Kidney (tissue), 14 donors: Measurements from ENCODE around the gene PPL. TPM values are rescaled to one million over a fixed set of nuclear protein-coding genes. Genes with fewer than 3 reads are reported as not detected.
"Not testable (repeated sequence)": the region's sequence is repeated elsewhere in the genome, so short reads cannot be mapped to it uniquely, and the experiment has no call there.

ENCODE experiments used
- DNase-seq, 5 donors: peaks; one replicate each; pipeline ENCODE4 v3.0.0-alpha.2; 2013 to 2020
- FAIRE-seq: peaks from 2 replicates; lab custom pipeline; 2012; peaks lifted over from hg19 to GRCh38; lab: Jason Lieb, UNC
- H3K27ac ChIP-seq, 2 donors: one replicate each; pipeline ENCODE4 v1.7.0; 2013; ENCODE audit warnings: low read depth in 2 of 2, low read length in 2 of 2, inconsistent platforms in 1 of 2
- H3K27me3 ChIP-seq: one replicate; pipeline ENCODE4 v1.7.1; 2013; ENCODE audit warnings: low read length, inconsistent platforms; ENCODE audit not compliant: control insufficient read depth, insufficient read depth
- H3K36me3 ChIP-seq, 3 donors: one replicate each; pipeline versions ENCODE4 v1.7.0 to v1.7.1; 2013; ENCODE audit warnings: low read length in 3 of 3, control low read depth in 1 of 3, inconsistent platforms in 1 of 3; ENCODE audit not compliant: insufficient read depth in 3 of 3, control insufficient read depth in 2 of 3
- H3K4me1 ChIP-seq, 3 donors: one replicate each; pipeline versions ENCODE4 v1.7.0 to v1.7.1; 2013; ENCODE audit warnings: low read length in 3 of 3, inconsistent platforms in 1 of 3, low read depth in 1 of 3; ENCODE audit not compliant: control insufficient read depth in 2 of 3, insufficient read depth in 2 of 3
- H3K4me3 ChIP-seq, 3 donors: one replicate each; pipeline versions ENCODE4 v1.7.0 to v1.8.1; 2013; ENCODE audit warnings: low read length in 3 of 3, control low read depth in 1 of 3, inconsistent platforms in 1 of 3
- H3K9ac ChIP-seq, 3 donors: one replicate each; pipeline versions ENCODE4 v1.7.0 to v1.7.1; 2013; ENCODE audit warnings: low read length in 3 of 3, control low read depth in 1 of 3, inconsistent platforms in 1 of 3
- H3K9me3 ChIP-seq, 3 donors: one replicate each; pipeline versions ENCODE4 v1.7.0 to v1.7.1; 2013; ENCODE audit warnings: low read length in 3 of 3, control low read depth in 1 of 3, inconsistent platforms in 1 of 3; ENCODE audit not compliant: control insufficient read depth in 2 of 3, insufficient read depth in 1 of 3
- CTCF ChIP-seq: IDR thresholded peaks from 3 replicates; pipeline ENCODE4 v1.5.1; 2012; ENCODE audit warnings: mild to moderate bottlenecking, moderate library complexity, borderline replicate concordance; ENCODE audit not compliant: insufficient read depth; ENCODE audit errors: extremely low read depth
- intact Hi-C: fragments of 100-400 bp; cut with DNase I; formaldehyde crosslinking; loops from one replicate; pipeline ENCODE4 v1.11.1; 2022
- polyA plus RNA-seq: library from polyadenylated mRNA; stranded (reverse); fragments of 350-450 nt; fragmentation: Illumina TruSeq; extraction: RNeasy Lipid Tissue Mini Kit (QIAGEN cat#74804); gene quantifications from one replicate; pipeline ENCODE4 v1.2.3, GENCODE V29; 2014; ENCODE audit warnings: low read depth, low replicate concordance; ENCODE audit not compliant: insufficient read depth
- total RNA-seq: library from RNA; stranded (reverse); fragmentation: NEBNext Ultra II Directional; extraction: Animal tissue kit (Norgen Biotek cat#: 25700); gene quantifications from one replicate; pipeline ENCODE4 v1.2.1, GENCODE V29; 2021
- donor health status: control.
- donor health status: control.
- donor health status: control.
- donor health status: control.
- donor health status: control.
- donor health status: DM: yes; HTN: yes; CAD: no.
- donor health status: Normal renal cell carcinoma (clear cell type).

Gene PPL
- total and polyA plus RNA-seq, 2 donors from 2014 or later, result 7.7 to 78.4 TPM

GRCh38 chr16:4970010-4970409 is 33.1 kb upstream of the PPL start:
- no peaks in the 10 kb centered on the region for H3K9me3 ChIP-seq
- no peaks in the 10 kb centered on the region for H3K36me3 ChIP-seq
- FAIRE-seq (no peak), DNase-seq (peak in 1 of 5 donors; percentile 10)
- H3K4me1 ChIP-seq, result no peaks in the 10 kb centered on the region
- no peaks in the 10 kb centered on the region for H3K27me3 ChIP-seq
- no peak overlapping the region for H3K27ac ChIP-seq
- no peak overlapping the region for H3K4me3 ChIP-seq
- intact Hi-C loops, result no loop called here
- H3K9ac ChIP-seq, result no peak overlapping the region
- TF ChIP-seq CTCF, result no peak

GRCh38 chr16:4968879-4969483 is 32.0 kb upstream of the PPL start:
- intact Hi-C loops, result no loop called here
- Histone ChIP-seq H3K9me3 (no peaks in the 10 kb centered on the region), H3K27ac (no peak overlapping the region), H3K4me1 (no peaks in the 10 kb centered on the region), H3K9ac (no peak overlapping the region), H3K36me3 (no peaks in the 10 kb centered on the region), H3K4me3 (no peak overlapping the region), H3K27me3 (no peaks in the 10 kb centered on the region)
- no peak for TF ChIP-seq CTCF
- DNase-seq (peak in 2 of 5 donors; percentile 12 to 47), FAIRE-seq (no peak)

GRCh38 chr16:4968278-4968677 is 31.3 kb upstream of the PPL start:
- intact Hi-C loops, H3K4me1 ChIP-seq, H3K27ac ChIP-seq, FAIRE-seq, H3K27me3 ChIP-seq, H3K9ac ChIP-seq, H3K4me3 ChIP-seq, H3K9me3 ChIP-seq, H3K36me3 ChIP-seq: not testable (repeated sequence)
- peak in 1 of 5 donors; percentile 39 for DNase-seq

- intact Hi-C loops, result no loop called here
- H3K4me1 ChIP-seq, result no peaks in the 10 kb centered on the region
- no peaks in the 10 kb centered on the region for H3K27me3 ChIP-seq
- H3K27ac ChIP-seq, result no peak overlapping the region
- no peak for TF ChIP-seq CTCF
- no peak overlapping the region for H3K4me3 ChIP-seq
- H3K9ac ChIP-seq, result no peak overlapping the region
- FAIRE-seq, result no peak
- no peaks in the 10 kb centered on the region for H3K9me3 ChIP-seq
- no peaks in the 10 kb centered on the region for H3K36me3 ChIP-seq
- DNase-seq, result peak in 1 of 5 donors; percentile 48
Measured at GRCh38 chr16:4966736-4967453, 29.9 kb upstream of the PPL start.

- not testable (repeated sequence) for FAIRE-seq, H3K36me3 ChIP-seq
- DNase-seq, result peak in 1 of 5 donors; percentile 26
Measured at GRCh38 chr16:4963527-4963926, 26.6 kb upstream of the PPL start.

More at GRCh38 chr16:4963527-4963926, 26.6 kb upstream of the PPL start:
- H3K27ac ChIP-seq, H3K4me3 ChIP-seq, H3K9me3 ChIP-seq, intact Hi-C loops, H3K9ac ChIP-seq, H3K27me3 ChIP-seq, H3K4me1 ChIP-seq: not testable (repeated sequence)
